Panc1 (cell line): ENCODE measurements around the gene SIX3.

Experiments
- POLR2AphosphoS5 ChIP-seq: IDR thresholded peaks from 2 replicates; pipeline ENCODE4 v1.6.1; 2012; ENCODE audit warnings: mild to moderate bottlenecking, low read depth, low read length, moderate library complexity
- SIN3A ChIP-seq: IDR thresholded peaks from 2 replicates; pipeline ENCODE4 v1.6.1; 2012; ENCODE audit warnings: low read depth, mild to moderate bottlenecking, low read length, moderate library complexity, borderline replicate concordance; ENCODE audit not compliant: insufficient read depth
- TF ChIP-seq, protein P1 (sequence below): fragments of 450-650 bp; IDR thresholded peaks from 2 replicates; pipeline ENCODE4 v1.5.1; 2017; ENCODE audit warnings: mild to moderate bottlenecking

DNA sequence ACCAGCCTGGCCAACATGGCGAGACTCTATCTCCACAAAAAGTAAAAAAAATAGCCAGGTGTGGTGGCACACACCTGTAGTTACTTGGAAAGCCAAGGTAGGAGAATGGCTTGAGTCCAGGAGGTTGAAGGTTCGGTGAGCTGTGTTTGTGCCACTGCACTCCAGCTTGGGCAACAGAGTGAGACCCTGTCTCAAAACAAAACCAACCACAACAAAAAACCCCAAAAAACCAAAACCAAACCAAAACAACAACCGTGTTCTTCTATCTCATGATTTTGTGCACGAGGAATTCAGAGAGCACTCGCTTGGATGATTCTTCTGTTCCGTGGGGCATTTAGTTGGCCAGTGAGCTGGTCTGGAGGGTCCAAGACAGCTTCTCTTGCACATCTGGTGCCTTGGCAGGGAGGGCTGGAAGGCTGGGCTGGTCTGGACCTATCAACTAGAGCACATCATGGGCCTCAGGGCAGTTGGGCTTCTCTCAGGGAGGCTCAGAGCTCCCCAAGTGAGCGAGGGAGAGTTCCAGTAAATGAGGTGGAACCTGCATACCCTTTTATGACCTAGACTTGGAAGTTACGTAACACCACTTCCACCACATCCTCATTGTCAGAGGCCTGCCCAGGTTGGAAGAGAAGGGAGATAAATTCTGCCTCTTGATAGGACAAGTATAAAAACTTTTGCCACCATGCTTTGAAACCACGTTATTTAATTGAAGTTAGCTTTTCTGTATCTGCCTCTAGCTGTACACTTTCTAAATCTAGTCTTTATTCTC lies 42.5 kb downstream of the SIX3 start:
- no peak for TF ChIP-seq POLR2AphosphoS5
- TF ChIP-seq, protein P1, sequence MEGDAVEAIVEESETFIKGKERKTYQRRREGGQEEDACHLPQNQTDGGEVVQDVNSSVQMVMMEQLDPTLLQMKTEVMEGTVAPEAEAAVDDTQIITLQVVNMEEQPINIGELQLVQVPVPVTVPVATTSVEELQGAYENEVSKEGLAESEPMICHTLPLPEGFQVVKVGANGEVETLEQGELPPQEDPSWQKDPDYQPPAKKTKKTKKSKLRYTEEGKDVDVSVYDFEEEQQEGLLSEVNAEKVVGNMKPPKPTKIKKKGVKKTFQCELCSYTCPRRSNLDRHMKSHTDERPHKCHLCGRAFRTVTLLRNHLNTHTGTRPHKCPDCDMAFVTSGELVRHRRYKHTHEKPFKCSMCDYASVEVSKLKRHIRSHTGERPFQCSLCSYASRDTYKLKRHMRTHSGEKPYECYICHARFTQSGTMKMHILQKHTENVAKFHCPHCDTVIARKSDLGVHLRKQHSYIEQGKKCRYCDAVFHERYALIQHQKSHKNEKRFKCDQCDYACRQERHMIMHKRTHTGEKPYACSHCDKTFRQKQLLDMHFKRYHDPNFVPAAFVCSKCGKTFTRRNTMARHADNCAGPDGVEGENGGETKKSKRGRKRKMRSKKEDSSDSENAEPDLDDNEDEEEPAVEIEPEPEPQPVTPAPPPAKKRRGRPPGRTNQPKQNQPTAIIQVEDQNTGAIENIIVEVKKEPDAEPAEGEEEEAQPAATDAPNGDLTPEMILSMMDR: no peak
- TF ChIP-seq SIN3A: no peak
